Activated CD4-positive, alpha-beta T cell treated with anti-CD3 and anti-CD28 coated beads, Interleukin-2, amount 10 ng/mL, durations not matched to agents 7 days and 5 days (primary cell): Measurements from ENCODE around the gene RAB3D. TPM values are rescaled to one million over a fixed set of nuclear protein-coding genes. Genes with fewer than 3 reads are reported as not detected.
"Not testable (repeated sequence)": the region's sequence is repeated elsewhere in the genome, so short reads cannot be mapped to it uniquely, and the experiment has no call there.

Experiments used
- CTCF ChIA-PET: fragments of 350-600 bp; sonication (Branson Sonifier 250); formaldehyde crosslinking; loops from one replicate; lab custom pipeline; 2021; ENCODE audit warnings: antibody characterized with exemption; lab: Charles Lee
- POLR2A ChIA-PET: fragments of 350-600 bp; sonication (Branson Sonifier 250); formaldehyde crosslinking; loops from one replicate; lab custom pipeline; 2021; ENCODE audit warnings: antibody characterized with exemption; lab: Charles Lee
- DNase-seq: peaks from one replicate; pipeline ENCODE4 v3.0.0-alpha.2; 2020
- H3K27ac Mint-ChIP-seq: one replicate; pipeline ENCODE4 v1.8.0; 2021; ENCODE audit warnings: mild to moderate bottlenecking, moderate library complexity, mixed read lengths
- H3K27me3 Mint-ChIP-seq: one replicate; pipeline ENCODE4 v1.8.0; 2021; ENCODE audit warnings: mixed read lengths
- H3K36me3 Mint-ChIP-seq: one replicate; pipeline ENCODE4 v1.8.0; 2021; ENCODE audit warnings: low read depth, mixed read lengths
- H3K4me1 Mint-ChIP-seq: one replicate; pipeline ENCODE4 v1.8.0; 2021; ENCODE audit warnings: mixed read lengths
- H3K4me3 Mint-ChIP-seq: one replicate; pipeline ENCODE4 v1.8.0; 2021; ENCODE audit warnings: mild to moderate bottlenecking, moderate library complexity, mixed read lengths
- H3K9me3 Mint-ChIP-seq: one replicate; pipeline ENCODE4 v1.8.0; 2021; ENCODE audit warnings: mixed read lengths
- total RNA-seq, 2 experiments: library from RNA; stranded (reverse); gene quantifications; one replicate each; pipeline ENCODE4 v1.2.3, GENCODE V29; 2021

Gene RAB3D
- total RNA-seq, 2 experiments from 2014 or later = 3.2 to 3.6 TPM

DNA sequence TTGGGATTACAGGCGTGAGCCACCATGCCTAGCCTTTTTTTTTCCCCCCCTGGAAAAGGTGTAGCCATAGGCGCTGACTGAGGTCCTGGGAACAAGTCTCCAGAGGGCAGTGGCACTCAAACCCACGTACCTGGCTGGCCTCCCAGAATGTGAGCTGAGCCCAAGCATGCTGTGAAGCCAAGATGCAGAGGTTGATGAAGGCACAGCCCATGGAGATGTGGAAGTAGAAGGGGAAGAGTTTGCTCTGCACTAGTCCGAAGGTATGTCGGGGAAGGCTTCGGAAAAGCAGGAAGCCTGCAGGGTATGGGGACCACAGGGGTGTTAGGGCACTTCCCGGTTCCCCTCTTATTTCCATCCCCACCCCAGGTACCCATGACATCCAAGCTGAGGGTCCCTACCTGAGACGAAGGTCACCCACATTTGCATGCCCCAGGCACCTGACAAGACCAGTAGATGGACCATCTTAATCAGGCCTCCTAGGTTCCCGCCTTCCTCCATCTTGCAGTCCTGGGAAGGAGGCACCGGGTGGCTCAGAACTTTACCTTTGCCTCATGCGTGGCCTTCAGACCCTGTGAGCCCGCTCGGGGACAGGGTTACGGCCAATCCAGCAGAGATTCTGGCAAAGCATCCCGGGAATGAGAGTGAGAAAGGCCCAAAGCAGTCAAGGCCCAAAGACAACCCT lies 5.8 kb upstream of the RAB3D start:
- ChIA-PET POLR2A (interaction anchor here (1.1 kb wide), 1 partner anchor 21 kb away, joined by 4 read pairs; no protein-coding TSS in a partner anchor), CTCF (interaction anchor here (0.6 to 2.6 kb wide), 4 partner anchors 24 to 408 kb away, joined by 3 to 13 read pairs (median 6); partner anchors contain the start of gene SWSAP1)
- Mint-ChIP-seq H3K4me1 (peaks cover 27% of the 10 kb centered on the region), H3K27me3 (no peaks in the 10 kb centered on the region), H3K4me3 (peak overlapping the region; percentile 92), H3K9me3 (peaks cover 13% of the 10 kb centered on the region), H3K36me3 (peaks cover 6% of the 10 kb centered on the region), H3K27ac (peak overlapping the region; percentile 92)
- DNase-seq = no peak

DNA sequence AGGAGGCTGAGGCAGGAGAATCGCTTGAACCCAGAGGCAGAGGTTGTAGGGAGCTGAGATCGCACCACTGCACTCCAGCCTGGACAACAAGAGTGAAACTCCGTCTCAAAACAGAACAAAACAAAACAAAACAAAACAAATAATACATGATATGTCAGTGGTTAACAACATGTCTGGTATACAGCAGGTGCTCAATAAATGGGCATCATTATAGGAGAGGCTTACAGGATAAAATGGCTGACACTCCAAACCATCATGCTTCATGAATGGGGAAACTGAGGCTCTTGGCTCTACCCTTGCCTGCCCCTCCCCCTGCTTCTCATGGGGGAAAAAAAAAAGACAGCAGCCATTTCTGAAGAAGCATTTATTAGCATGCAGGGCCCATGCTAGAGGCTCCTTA lies 3.0 kb upstream of the RAB3D start:
- ChIA-PET POLR2A (interaction anchor here (0.5 kb wide), 1 partner anchor 28 kb away, joined by 3 read pairs; no protein-coding TSS in a partner anchor), CTCF (interaction anchor here (1.0 kb wide), 1 partner anchor 26 kb away, joined by 3 read pairs; no protein-coding TSS in a partner anchor)
- no peaks in the 10 kb centered on the region for H3K9me3 Mint-ChIP-seq
- H3K36me3 Mint-ChIP-seq = peaks cover 2% of the 10 kb centered on the region
- no peaks in the 10 kb centered on the region for H3K27me3 Mint-ChIP-seq
- H3K4me1 Mint-ChIP-seq = peaks cover 47% of the 10 kb centered on the region
- DNase-seq = no peak
- H3K27ac Mint-ChIP-seq = no peak overlapping the region
- H3K4me3 Mint-ChIP-seq = no peak overlapping the region

GRCh38 chr19:11340099-11340467 lies 626 bp upstream of the RAB3D start:
- H3K27me3 Mint-ChIP-seq, H3K36me3 Mint-ChIP-seq, H3K27ac Mint-ChIP-seq, DNase-seq, H3K9me3 Mint-ChIP-seq, POLR2A ChIA-PET: not testable (repeated sequence)
- peaks cover 31% of the 10 kb centered on the region for H3K4me1 Mint-ChIP-seq
- peak overlapping the region; percentile 55 for H3K4me3 Mint-ChIP-seq
- CTCF ChIA-PET = interaction anchor here (0.9 to 1.6 kb wide), 5 partner anchors 14 to 95 kb away, joined by 3 read pairs; partner anchors contain the start of genes PRKCSH and SWSAP1

- H3K36me3 Mint-ChIP-seq = peaks cover 10% of the 10 kb centered on the region
- ChIA-PET CTCF (interaction anchor here (0.8 to 1.4 kb wide), 3 partner anchors 10 to 42 kb away, joined by 3 to 4 read pairs (median 3); no protein-coding TSS in a partner anchor), POLR2A (no interaction called here)
- no peak overlapping the region for H3K27ac Mint-ChIP-seq
- no peak for DNase-seq
- H3K27me3 Mint-ChIP-seq = no peaks in the 10 kb centered on the region
- peak overlapping the region; percentile 61 for H3K4me3 Mint-ChIP-seq
- H3K9me3 Mint-ChIP-seq = no peaks in the 10 kb centered on the region
- H3K4me1 Mint-ChIP-seq = peaks cover 24% of the 10 kb centered on the region
Measured at GRCh38 chr19:11338569-11339253, 746 bp downstream of the RAB3D start.

DNA sequence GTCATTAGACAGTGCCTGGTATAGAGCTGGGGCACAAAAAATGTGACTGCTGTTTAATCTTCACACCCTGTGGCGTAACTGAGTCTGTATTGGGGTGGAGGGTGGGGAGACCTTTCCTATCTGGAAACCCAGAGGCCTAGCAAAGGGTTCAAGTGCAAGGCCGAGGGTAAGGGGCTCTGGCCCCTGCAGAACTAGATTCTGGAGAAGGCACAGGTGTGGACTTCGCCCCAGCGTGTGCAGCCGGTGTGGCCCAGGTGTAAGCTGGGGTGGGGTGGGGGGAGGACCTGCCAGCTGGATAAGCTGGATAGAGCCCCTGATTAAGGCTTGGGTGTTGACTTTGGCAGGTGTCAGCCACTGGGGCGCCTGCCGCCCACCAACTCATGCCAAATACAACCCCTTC lies 1.3 kb downstream of the RAB3D start:
- Mint-ChIP-seq H3K36me3 (peaks cover 10% of the 10 kb centered on the region), H3K4me3 (no peak overlapping the region), H3K4me1 (peaks cover 24% of the 10 kb centered on the region), H3K27me3 (no peaks in the 10 kb centered on the region), H3K27ac (no peak overlapping the region), H3K9me3 (no peaks in the 10 kb centered on the region)
- ChIA-PET POLR2A (no interaction called here), CTCF (interaction anchor here (0.5 to 1.4 kb wide), 4 partner anchors 8 to 80 kb away, joined by 3 to 4 read pairs (median 3); partner anchors contain the start of genes CCDC159 and TMEM205)
- no peak for DNase-seq

DNA sequence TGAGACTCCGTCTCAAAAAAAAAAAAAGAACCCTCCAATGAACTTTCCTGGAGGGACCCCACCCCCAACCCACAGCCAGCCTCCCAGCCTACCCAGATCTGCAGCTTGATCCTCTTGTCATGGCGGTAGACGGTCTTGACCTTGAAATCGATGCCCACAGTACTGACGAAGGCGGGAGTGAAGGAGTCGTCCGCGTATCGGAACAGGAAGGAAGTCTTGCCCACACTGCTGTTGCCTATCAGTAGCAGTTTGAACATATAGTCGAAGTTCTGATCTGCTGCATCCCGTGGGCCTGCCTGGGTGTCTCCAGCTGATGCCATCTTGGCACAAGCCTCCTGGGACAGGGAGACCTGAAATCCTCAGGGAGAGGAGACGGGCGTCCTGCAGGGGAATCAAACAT lies 2.4 kb downstream of the RAB3D start:
- H3K4me1 Mint-ChIP-seq = peaks cover 24% of the 10 kb centered on the region
- CTCF ChIA-PET = interaction anchor here (0.6 to 1.1 kb wide), 4 partner anchors 9 to 848 kb away, joined by 3 to 4 read pairs (median 3); partner anchors contain the start of genes CCDC159, TMED1 and TMEM205
- H3K9me3 Mint-ChIP-seq = no peaks in the 10 kb centered on the region
- no peak overlapping the region for H3K27ac Mint-ChIP-seq
- H3K4me3 Mint-ChIP-seq = no peak overlapping the region
- H3K36me3 Mint-ChIP-seq = peaks cover 8% of the 10 kb centered on the region
- DNase-seq = no peak
- POLR2A ChIA-PET = no interaction called here
- H3K27me3 Mint-ChIP-seq = no peaks in the 10 kb centered on the region

DNA sequence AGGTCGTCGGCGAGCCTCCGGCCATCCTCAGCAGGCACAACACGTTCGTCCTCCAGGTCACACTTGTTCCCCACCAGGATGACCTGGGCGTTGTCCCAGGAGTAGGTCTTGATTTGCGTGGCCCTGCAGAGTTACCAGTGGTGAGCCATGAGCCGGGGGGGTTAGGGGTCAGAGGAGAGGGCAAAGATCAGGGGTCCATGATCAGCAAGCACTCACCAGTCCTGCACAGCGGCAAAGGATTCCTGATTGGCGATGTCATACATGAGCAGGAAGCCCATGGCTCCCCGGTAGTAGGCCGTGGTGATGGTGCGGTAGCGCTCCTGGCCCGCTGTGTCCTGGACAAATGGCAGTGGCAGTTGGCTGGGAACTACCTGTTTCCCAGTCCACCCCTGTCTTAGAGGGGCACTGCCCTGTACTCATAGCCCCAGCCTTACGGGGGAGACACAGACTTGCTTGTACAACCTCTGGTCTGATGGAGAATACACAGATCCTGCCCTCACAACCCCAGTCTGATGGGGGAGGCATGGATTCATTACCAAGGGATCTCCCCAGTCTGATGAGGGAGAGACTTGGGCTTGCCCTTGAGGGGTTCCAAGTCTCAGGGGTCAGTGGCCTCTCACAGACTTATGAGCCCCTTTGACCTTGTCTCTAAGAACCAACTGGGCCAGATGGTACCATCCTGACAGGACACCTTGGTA lies 3.9 kb downstream of the RAB3D start:
- Mint-ChIP-seq H3K4me3 (no peak overlapping the region), H3K27ac (no peak overlapping the region), H3K36me3 (peaks cover 8% of the 10 kb centered on the region), H3K27me3 (no peaks in the 10 kb centered on the region), H3K9me3 (no peaks in the 10 kb centered on the region), H3K4me1 (peaks cover 24% of the 10 kb centered on the region)
- POLR2A ChIA-PET = no interaction called here
- DNase-seq = no peak
- CTCF ChIA-PET = no interaction called here

- H3K27ac Mint-ChIP-seq, H3K9me3 Mint-ChIP-seq, H3K27me3 Mint-ChIP-seq, DNase-seq, H3K4me3 Mint-ChIP-seq, H3K36me3 Mint-ChIP-seq, POLR2A ChIA-PET, CTCF ChIA-PET: not testable (repeated sequence)
- H3K4me1 Mint-ChIP-seq = peaks cover 16% of the 10 kb centered on the region
Measured at GRCh38 chr19:11333838-11334237, 5.6 kb downstream of the RAB3D start.

- ChIA-PET CTCF (interaction anchor here (1.0 to 1.1 kb wide), 2 partner anchors 10 to 12 kb away, joined by 3 read pairs; no protein-coding TSS in a partner anchor), POLR2A (no interaction called here)
- DNase-seq = no peak
- no peak overlapping the region for H3K27ac Mint-ChIP-seq
- peaks cover 8% of the 10 kb centered on the region for H3K36me3 Mint-ChIP-seq
- no peak overlapping the region for H3K4me3 Mint-ChIP-seq
- no peaks in the 10 kb centered on the region for H3K9me3 Mint-ChIP-seq
- no peaks in the 10 kb centered on the region for H3K27me3 Mint-ChIP-seq
- peaks cover 9% of the 10 kb centered on the region for H3K4me1 Mint-ChIP-seq
Measured at GRCh38 chr19:11332822-11333221, 6.6 kb downstream of the RAB3D start.

DNA sequence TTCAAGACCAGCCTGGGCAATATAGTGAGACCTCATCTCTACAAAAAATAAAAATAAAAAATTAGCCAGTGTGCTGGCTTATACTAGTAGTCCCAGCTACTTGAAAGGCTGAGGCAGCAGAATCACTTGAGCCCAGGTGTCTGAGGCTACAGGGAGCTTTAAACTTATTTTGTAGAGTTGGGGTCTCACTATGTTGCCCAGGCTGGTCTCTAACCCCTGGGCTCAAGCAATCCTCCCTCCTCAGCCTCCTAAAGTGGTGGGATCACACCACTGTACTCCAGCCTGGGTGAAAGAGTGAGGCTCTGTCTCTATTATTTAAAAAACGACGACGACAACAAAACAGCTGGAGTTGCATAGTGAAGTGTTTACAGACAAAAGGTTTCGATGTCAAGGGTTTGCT lies 8.0 kb downstream of the RAB3D start:
- Mint-ChIP-seq H3K4me3 (no peak overlapping the region), H3K4me1 (no peaks in the 10 kb centered on the region), H3K27me3 (no peaks in the 10 kb centered on the region), H3K27ac (no peak overlapping the region), H3K36me3 (peaks cover 8% of the 10 kb centered on the region), H3K9me3 (no peaks in the 10 kb centered on the region)
- ChIA-PET POLR2A (no interaction called here), CTCF (interaction anchor here (1.3 kb wide), 1 partner anchor 50 kb away, joined by 4 read pairs; no protein-coding TSS in a partner anchor)
- no peak for DNase-seq

DNA sequence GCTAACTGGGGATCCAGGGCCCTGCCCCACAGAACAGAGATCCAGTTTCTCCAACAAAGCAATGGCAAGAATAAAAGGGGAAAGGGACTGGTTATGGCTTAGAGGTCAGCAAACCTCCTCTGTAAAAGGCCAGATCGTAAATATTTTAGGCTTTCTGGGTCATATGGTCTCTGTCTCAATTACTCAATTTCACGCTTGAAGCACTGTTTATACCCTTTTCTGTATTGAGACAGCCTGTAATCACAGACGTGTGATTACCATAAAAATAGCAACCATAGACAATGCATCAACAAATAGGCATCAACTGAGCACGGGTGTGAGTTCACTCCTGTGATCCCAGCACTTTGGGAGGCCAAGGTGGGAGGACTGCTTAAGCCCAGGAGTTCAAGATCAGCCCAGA lies 9.3 kb downstream of the RAB3D start:
- no peak overlapping the region for H3K4me3 Mint-ChIP-seq
- CTCF ChIA-PET = no interaction called here
- H3K36me3 Mint-ChIP-seq = peaks cover 2% of the 10 kb centered on the region
- no peaks in the 10 kb centered on the region for H3K4me1 Mint-ChIP-seq
- POLR2A ChIA-PET = no interaction called here
- DNase-seq = no peak
- no peak overlapping the region for H3K27ac Mint-ChIP-seq
- no peaks in the 10 kb centered on the region for H3K9me3 Mint-ChIP-seq
- H3K27me3 Mint-ChIP-seq = no peaks in the 10 kb centered on the region

DNA sequence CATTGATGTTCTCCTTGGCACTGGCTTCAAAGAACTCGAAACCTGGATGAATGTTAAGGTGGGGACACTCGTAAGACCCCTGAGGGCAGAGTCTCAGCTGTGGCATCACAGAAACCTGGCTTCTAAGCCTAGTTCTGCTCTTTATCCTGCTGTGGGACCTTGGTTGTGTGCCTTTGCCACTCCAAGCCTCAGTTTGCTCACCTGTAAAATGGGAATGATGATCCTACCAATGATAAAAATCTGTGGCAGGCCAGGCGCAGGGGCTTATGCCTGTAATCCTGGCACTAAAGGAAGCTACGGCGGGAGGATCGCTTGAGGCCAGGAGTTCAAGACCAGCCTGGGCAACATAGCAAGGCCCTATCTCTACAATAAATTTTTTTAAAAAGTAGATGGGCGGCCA lies 13.9 kb downstream of the RAB3D start:
- Mint-ChIP-seq H3K36me3 (peaks cover 2% of the 10 kb centered on the region), H3K27me3 (peaks cover 4% of the 10 kb centered on the region), H3K27ac (peak overlapping the region; percentile 66), H3K4me3 (no peak overlapping the region), H3K4me1 (peaks cover 17% of the 10 kb centered on the region), H3K9me3 (no peaks in the 10 kb centered on the region)
- POLR2A ChIA-PET = no interaction called here
- CTCF ChIA-PET = interaction anchor here (1.1 to 4.4 kb wide), 2 partner anchors 49 to 56 kb away, joined by 3 to 17 read pairs; partner anchors contain the start of gene SWSAP1
- no peak for DNase-seq
